Measurements from ENCODE around the gene DNM3. TPM values are rescaled to one million over a fixed set of nuclear protein-coding genes. Genes with fewer than 3 reads are reported as not detected.

DNM3 gene
- total RNA-seq, 1 experiment from 2014 or later, result 1.2 TPM

- intact Hi-C loops (cut with micrococcal nuclease; ENCODE audit: unreplicated experiment), result loop anchor here (2.0 to 10.0 kb wide), 3 partner anchors 30 to 228 kb away; no protein-coding TSS in a partner anchor
- Mint-ChIP-seq H3K9me3 (ENCODE audit: low read depth, unreplicated experiment) (no peaks in the 10 kb centered on the region), H3K4me1 (ENCODE audit: low read depth, unreplicated experiment) (peaks cover 11% of the 10 kb centered on the region), H3K36me3 (ENCODE audit: insufficient read depth, unreplicated experiment) (no peaks in the 10 kb centered on the region), H3K4me3 (ENCODE audit: low read depth, unreplicated experiment) (no peak overlapping the region), H3K27ac (ENCODE audit: unreplicated experiment) (no peak overlapping the region), H3K27me3 (ENCODE audit: unreplicated experiment) (no peaks in the 10 kb centered on the region)
- BruUV-seq (replicated peaks), result no TSS peak
- CTCF ChIA-PET, result interaction anchor here (0.6 to 1.8 kb wide), 8 partner anchors 14 to 1119 kb away, joined by 3 to 11 read pairs (median 3); no protein-coding TSS in a partner anchor
- no peak for TF ChIP-seq CTCF (IDR thresholded peaks at IDR 0.05; ENCODE audit: unreplicated experiment)
- DNase-seq, result peak; percentile 53
Observed at GRCh38 chr1:172322219-172323061, 481.1 kb downstream of the DNM3 start.

GRCh38 chr1:172323686-172324085 is 482.4 kb downstream of the DNM3 start:
- no peak for TF ChIP-seq CTCF (IDR thresholded peaks at IDR 0.05; ENCODE audit: unreplicated experiment)
- no peak overlapping the region for H3K27ac Mint-ChIP-seq (ENCODE audit: unreplicated experiment)
- CTCF ChIA-PET, result interaction anchor here (0.6 to 1.2 kb wide), 2 partner anchors 13 to 111 kb away, joined by 4 to 5 read pairs; no protein-coding TSS in a partner anchor
- H3K27me3 Mint-ChIP-seq (ENCODE audit: unreplicated experiment), result no peaks in the 10 kb centered on the region
- DNase-seq, result no peak
- no peak overlapping the region for H3K4me3 Mint-ChIP-seq (ENCODE audit: low read depth, unreplicated experiment)
- BruUV-seq (replicated peaks), result no TSS peak
- H3K9me3 Mint-ChIP-seq (ENCODE audit: low read depth, unreplicated experiment), result no peaks in the 10 kb centered on the region
- intact Hi-C loops (cut with micrococcal nuclease; ENCODE audit: unreplicated experiment), result loop anchor here (2.0 to 10.0 kb wide), 3 partner anchors 29 to 229 kb away; no protein-coding TSS in a partner anchor
- H3K36me3 Mint-ChIP-seq (ENCODE audit: insufficient read depth, unreplicated experiment), result no peaks in the 10 kb centered on the region
- H3K4me1 Mint-ChIP-seq (ENCODE audit: low read depth, unreplicated experiment), result peaks cover 11% of the 10 kb centered on the region

GRCh38 chr1:172324086-172324485 is 482.8 kb downstream of the DNM3 start:
- DNase-seq, result no peak
- H3K27ac Mint-ChIP-seq (ENCODE audit: unreplicated experiment), result no peak overlapping the region
- H3K4me3 Mint-ChIP-seq (ENCODE audit: low read depth, unreplicated experiment), result no peak overlapping the region
- no peaks in the 10 kb centered on the region for H3K27me3 Mint-ChIP-seq (ENCODE audit: unreplicated experiment)
- peaks cover 11% of the 10 kb centered on the region for H3K4me1 Mint-ChIP-seq (ENCODE audit: low read depth, unreplicated experiment)
- BruUV-seq (replicated peaks), result no TSS peak
- intact Hi-C loops (cut with micrococcal nuclease; ENCODE audit: unreplicated experiment), result loop anchor here (10.0 kb wide), 1 partner anchor 229 kb away; no protein-coding TSS in a partner anchor
- TF ChIP-seq CTCF (IDR thresholded peaks at IDR 0.05; ENCODE audit: unreplicated experiment), result no peak
- H3K36me3 Mint-ChIP-seq (ENCODE audit: insufficient read depth, unreplicated experiment), result no peaks in the 10 kb centered on the region
- CTCF ChIA-PET, result interaction anchor here (0.6 kb wide), 1 partner anchor 111 kb away, joined by 5 read pairs; no protein-coding TSS in a partner anchor
- H3K9me3 Mint-ChIP-seq (ENCODE audit: low read depth, unreplicated experiment), result no peaks in the 10 kb centered on the region

GRCh38 chr1:172324761-172325160 is 483.5 kb downstream of the DNM3 start:
- H3K4me1 Mint-ChIP-seq (ENCODE audit: low read depth, unreplicated experiment), result peaks cover 11% of the 10 kb centered on the region
- no TSS peak for BruUV-seq (replicated peaks)
- no peak overlapping the region for H3K27ac Mint-ChIP-seq (ENCODE audit: unreplicated experiment)
- intact Hi-C loops (cut with micrococcal nuclease; ENCODE audit: unreplicated experiment), result loop anchor here (10.0 kb wide), 1 partner anchor 230 kb away; no protein-coding TSS in a partner anchor
- CTCF ChIA-PET, result interaction anchor here (0.5 to 1.0 kb wide), 2 partner anchors 11 to 87 kb away, joined by 3 read pairs; no protein-coding TSS in a partner anchor
- no peak for DNase-seq
- TF ChIP-seq CTCF (IDR thresholded peaks at IDR 0.05; ENCODE audit: unreplicated experiment), result no peak
- no peak overlapping the region for H3K4me3 Mint-ChIP-seq (ENCODE audit: low read depth, unreplicated experiment)
- H3K9me3 Mint-ChIP-seq (ENCODE audit: low read depth, unreplicated experiment), result no peaks in the 10 kb centered on the region
- no peaks in the 10 kb centered on the region for H3K27me3 Mint-ChIP-seq (ENCODE audit: unreplicated experiment)
- H3K36me3 Mint-ChIP-seq (ENCODE audit: insufficient read depth, unreplicated experiment), result no peaks in the 10 kb centered on the region
